Measurements from ENCODE around the gene RBPJ.

The RBPJ gene

DNA sequence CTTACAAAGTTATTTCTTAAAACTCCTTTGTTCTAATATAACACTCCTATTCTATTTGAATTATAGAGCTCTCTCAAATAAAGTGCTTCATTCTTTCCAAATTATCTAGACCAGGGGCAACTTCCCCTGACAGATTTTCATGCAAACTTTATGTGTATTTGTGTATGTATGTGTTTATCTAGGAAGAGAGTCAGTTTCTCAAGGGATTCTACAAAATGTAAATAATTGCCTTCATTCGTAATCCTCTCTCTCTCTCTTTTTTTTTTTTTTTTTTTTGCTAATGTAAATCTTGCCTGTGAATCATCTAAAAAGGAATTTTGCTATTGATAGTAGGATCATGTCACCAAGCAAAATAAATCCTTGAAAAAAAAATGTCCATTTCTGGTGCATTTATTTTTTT lies 38.9 kb upstream of the RBPJ start:
- no peak for FAIRE-seq
- TF ChIP-seq, protein P1, sequence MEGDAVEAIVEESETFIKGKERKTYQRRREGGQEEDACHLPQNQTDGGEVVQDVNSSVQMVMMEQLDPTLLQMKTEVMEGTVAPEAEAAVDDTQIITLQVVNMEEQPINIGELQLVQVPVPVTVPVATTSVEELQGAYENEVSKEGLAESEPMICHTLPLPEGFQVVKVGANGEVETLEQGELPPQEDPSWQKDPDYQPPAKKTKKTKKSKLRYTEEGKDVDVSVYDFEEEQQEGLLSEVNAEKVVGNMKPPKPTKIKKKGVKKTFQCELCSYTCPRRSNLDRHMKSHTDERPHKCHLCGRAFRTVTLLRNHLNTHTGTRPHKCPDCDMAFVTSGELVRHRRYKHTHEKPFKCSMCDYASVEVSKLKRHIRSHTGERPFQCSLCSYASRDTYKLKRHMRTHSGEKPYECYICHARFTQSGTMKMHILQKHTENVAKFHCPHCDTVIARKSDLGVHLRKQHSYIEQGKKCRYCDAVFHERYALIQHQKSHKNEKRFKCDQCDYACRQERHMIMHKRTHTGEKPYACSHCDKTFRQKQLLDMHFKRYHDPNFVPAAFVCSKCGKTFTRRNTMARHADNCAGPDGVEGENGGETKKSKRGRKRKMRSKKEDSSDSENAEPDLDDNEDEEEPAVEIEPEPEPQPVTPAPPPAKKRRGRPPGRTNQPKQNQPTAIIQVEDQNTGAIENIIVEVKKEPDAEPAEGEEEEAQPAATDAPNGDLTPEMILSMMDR (IDR thresholded peaks at IDR 0.05; ENCODE audit: insufficient read depth, missing control alignments) = no peak
- DNase-seq (ENCODE audit: insufficient read length, low spot score) = no peak

DNA sequence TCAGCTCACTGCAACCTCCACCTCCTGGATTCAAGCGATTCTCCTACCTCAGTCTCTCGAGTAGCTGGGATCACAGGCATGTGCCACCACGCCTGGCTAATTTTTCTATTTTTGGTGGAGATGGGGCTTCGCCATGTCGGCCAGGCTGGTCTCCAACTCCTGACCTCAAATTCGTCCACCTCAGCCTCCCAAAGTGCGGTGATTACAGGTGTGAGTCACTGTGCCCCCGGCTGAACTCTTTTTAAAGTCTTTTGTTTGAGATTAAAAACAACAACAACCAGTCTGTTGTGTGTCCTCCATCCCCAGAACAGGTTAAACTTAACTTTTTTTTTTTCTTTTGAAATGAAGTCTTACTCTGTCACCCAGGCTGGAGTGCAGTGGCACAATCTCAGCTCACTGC lies 36.3 kb upstream of the RBPJ start:
- no peak for DNase-seq (ENCODE audit: insufficient read length, low spot score)
- TF ChIP-seq, protein P1 (IDR thresholded peaks at IDR 0.05; ENCODE audit: insufficient read depth, missing control alignments) = no peak
- no peak for FAIRE-seq

DNA sequence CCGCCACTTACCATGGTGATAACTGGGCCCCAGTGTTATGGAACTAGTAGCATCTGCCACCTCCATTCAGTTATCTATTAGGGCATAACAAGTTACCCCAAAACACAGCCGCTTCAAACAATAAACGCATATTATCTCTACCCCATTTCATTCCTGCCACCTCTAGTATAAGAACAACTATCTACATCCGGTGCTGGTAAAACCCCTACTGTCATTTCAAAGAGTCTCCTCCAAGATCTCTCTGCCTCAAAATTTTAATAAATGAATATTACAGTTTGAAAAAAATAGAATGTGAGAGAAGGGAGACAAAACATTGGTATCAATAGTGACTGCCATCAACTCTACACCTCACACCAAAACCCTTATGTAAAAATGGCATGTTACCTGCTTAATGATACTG lies 35.5 kb upstream of the RBPJ start:
- TF ChIP-seq, protein P1 (IDR thresholded peaks at IDR 0.05; ENCODE audit: insufficient read depth, missing control alignments) = no peak
- DNase-seq (ENCODE audit: insufficient read length, low spot score) (no peak), FAIRE-seq (no peak)

DNA sequence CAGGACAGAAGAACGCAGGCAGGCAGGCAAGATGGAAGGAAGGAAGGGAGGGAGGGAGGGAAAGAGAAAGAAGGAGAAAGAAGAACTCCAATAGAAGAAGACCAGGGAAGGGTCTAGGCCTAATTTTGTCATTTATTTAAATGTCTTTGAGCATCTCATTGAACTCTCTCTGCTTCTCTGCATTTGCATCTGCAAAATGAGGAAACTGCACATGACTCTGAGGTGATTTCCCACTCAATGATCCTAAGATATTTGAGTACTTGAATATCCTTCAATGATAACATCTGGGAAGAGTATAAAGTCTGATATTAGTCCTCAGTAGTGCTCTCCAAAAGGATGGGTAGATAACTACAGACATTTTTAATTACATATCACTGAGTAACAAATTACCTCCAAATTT lies 33.1 kb upstream of the RBPJ start:
- DNase-seq (ENCODE audit: insufficient read length, low spot score) = no peak
- TF ChIP-seq, protein P1 (IDR thresholded peaks at IDR 0.05; ENCODE audit: insufficient read depth, missing control alignments) = no peak
- FAIRE-seq = no peak

DNA sequence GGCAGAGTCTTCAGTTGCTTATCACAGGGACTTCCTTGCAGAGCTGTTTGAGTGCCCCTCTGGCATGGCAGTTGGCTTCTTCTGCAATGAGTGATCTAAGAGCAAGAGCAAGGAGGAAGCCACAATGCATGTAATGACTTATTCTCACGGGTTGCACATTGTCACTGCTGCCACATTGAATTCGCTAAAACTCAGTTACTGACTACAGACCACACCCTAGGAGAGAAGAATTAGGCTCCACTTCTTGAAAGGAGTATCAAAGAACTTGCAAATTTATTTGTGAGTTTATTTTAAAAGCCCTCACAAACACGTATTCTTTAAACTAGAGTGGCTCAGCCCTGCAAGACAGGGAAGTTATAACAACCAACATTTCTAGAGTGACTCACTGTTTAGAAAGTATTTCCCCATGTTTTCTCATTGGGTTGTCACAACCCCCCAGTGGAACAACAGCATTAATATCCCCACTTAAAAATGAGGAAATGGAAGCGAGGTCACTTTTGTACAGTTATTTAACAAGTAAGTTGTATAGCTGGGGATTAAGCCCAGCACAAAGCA lies 32.4 kb upstream of the RBPJ start:
- no peak for FAIRE-seq

DNA sequence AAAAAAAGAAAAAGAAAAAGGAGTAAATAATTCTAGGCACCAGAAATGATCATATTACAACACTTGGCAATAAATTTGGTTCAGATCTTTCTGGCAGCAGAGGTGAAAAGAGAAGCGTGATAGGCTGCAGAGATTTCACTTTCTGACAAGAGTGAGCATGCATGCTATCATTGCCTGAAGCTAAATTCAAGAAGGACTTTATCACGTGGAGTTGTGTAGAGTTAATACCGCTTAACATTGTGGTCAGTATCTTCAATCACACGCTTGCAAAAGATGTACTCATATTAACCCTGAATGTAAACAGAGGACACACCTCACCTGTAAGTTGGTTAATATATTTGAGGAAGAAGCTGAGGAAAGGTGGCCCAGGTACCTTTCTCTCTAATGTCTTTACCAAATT lies 31.4 kb upstream of the RBPJ start:
- no peak for FAIRE-seq
- DNase-seq (ENCODE audit: insufficient read length, low spot score) = no peak
- TF ChIP-seq, protein P1 (IDR thresholded peaks at IDR 0.05; ENCODE audit: insufficient read depth, missing control alignments) = no peak

More for the DNA sequence above, 32.4 kb upstream of the RBPJ start:
- TF ChIP-seq, protein P1 (IDR thresholded peaks at IDR 0.05; ENCODE audit: insufficient read depth, missing control alignments) = no peak
- DNase-seq (ENCODE audit: insufficient read length, low spot score) = no peak

DNA sequence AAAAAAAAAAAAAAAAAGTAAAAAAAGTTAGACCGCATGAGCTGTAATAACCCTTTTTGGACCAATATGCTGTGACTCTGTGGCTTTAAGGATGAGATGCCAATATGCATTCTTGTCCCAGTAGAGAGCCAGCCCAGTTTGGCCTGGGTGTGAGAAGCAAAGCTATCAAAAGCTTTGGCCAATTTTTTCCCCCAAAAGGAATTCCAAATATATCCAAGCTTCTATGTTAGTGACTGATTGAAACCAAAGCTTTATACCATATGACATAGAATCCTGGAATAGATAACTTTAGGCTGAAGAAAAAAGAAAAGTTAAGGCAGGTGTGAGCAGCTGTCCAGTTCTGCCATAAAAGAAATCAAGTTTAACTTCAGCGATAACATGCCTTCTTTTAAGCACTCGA lies 30.5 kb upstream of the RBPJ start:
- DNase-seq (ENCODE audit: insufficient read length, low spot score) (no peak), FAIRE-seq (no peak)
- TF ChIP-seq, protein P1 (IDR thresholded peaks at IDR 0.05; ENCODE audit: insufficient read depth, missing control alignments) = no peak

Data from D721Med (cell line).